Astrocyte (in vitro differentiated cells and primary cell): ENCODE data around the gene NGB. TPM values are rescaled to one million over a fixed set of nuclear protein-coding genes. Genes with fewer than 3 reads are reported as not detected.

Source experiments
- DNase-seq: peaks from one replicate; pipeline ENCODE4 v3.0.0-alpha.2; 2010; ENCODE audit warnings: low read depth
- FAIRE-seq: peaks from 2 replicates; lab custom pipeline; 2011; peaks lifted over from hg19 to GRCh38; lab: Jason Lieb, UNC
- H2AFZ ChIP-seq: 2 replicates; pipeline ENCODE4 v1.6.0; 2012; ENCODE audit warnings: low read depth, low read length, inconsistent platforms
- H3K27ac ChIP-seq: 2 replicates; pipeline ENCODE4 v1.5.1; 2011; ENCODE audit warnings: low read depth, low read length, inconsistent platforms
- H3K27me3 ChIP-seq: 2 replicates; pipeline ENCODE4 v1.6.0; 2011; ENCODE audit warnings: low read length, inconsistent platforms; ENCODE audit not compliant: insufficient read depth
- H3K36me3 ChIP-seq: 2 replicates; pipeline ENCODE4 v1.5.1; 2011; ENCODE audit warnings: low read length, inconsistent platforms; ENCODE audit not compliant: insufficient read depth
- H3K4me1 ChIP-seq: 2 replicates; pipeline ENCODE4 v1.5.1; 2011; ENCODE audit warnings: low read length, inconsistent platforms; ENCODE audit not compliant: insufficient read depth
- H3K4me2 ChIP-seq: 2 replicates; pipeline ENCODE4 v1.6.0; 2012; ENCODE audit warnings: low read length, inconsistent platforms
- H3K4me3 ChIP-seq: 2 replicates; pipeline ENCODE4 v1.5.1; 2011; ENCODE audit warnings: low read depth, mild to moderate bottlenecking, low read length, inconsistent platforms; ENCODE audit not compliant: insufficient read depth
- H3K79me2 ChIP-seq: 2 replicates; pipeline ENCODE4 v1.6.0; 2012; ENCODE audit warnings: mild to moderate bottlenecking, low read length, inconsistent platforms; ENCODE audit not compliant: insufficient read depth
- H3K9ac ChIP-seq: 2 replicates; pipeline ENCODE4 v1.6.0; 2012; ENCODE audit warnings: mild to moderate bottlenecking, low read length, inconsistent platforms
- H3K9me3 ChIP-seq: 2 replicates; pipeline ENCODE4 v1.5.1; 2012; ENCODE audit warnings: low read depth, mild to moderate bottlenecking, low read length, inconsistent platforms; ENCODE audit not compliant: insufficient read depth
- H4K20me1 ChIP-seq: 2 replicates; pipeline ENCODE4 v1.6.0; 2012; ENCODE audit warnings: low read length, inconsistent platforms; ENCODE audit not compliant: insufficient read depth
- H3K27ac Mint-ChIP-seq: one replicate; pipeline ENCODE4 v1.8.0; 2021; ENCODE audit warnings: mild to moderate bottlenecking, mixed read lengths; ENCODE audit not compliant: unreplicated experiment
- H3K27me3 Mint-ChIP-seq: one replicate; pipeline ENCODE4 v1.8.0; 2021; ENCODE audit warnings: low read depth, mixed read lengths; ENCODE audit not compliant: unreplicated experiment
- H3K36me3 Mint-ChIP-seq: one replicate; pipeline ENCODE4 v1.8.0; 2021; ENCODE audit warnings: low read depth, mixed read lengths; ENCODE audit not compliant: unreplicated experiment
- H3K4me1 Mint-ChIP-seq: one replicate; pipeline ENCODE4 v1.8.0; 2021; ENCODE audit warnings: low read depth, mixed read lengths; ENCODE audit not compliant: unreplicated experiment
- H3K4me3 Mint-ChIP-seq: one replicate; pipeline ENCODE4 v1.8.0; 2021; ENCODE audit warnings: mild to moderate bottlenecking, moderate library complexity, mixed read lengths; ENCODE audit not compliant: unreplicated experiment
- H3K9me3 Mint-ChIP-seq: one replicate; pipeline ENCODE4 v1.8.0; 2021; ENCODE audit warnings: mild to moderate bottlenecking, mixed read lengths; ENCODE audit not compliant: unreplicated experiment
- EZH2 ChIP-seq: IDR thresholded peaks from 2 replicates; pipeline ENCODE4 v1.6.1; 2012; ENCODE audit warnings: mild to moderate bottlenecking, low read length, inconsistent platforms; ENCODE audit not compliant: insufficient read depth
- total RNA-seq: library from RNA; stranded (reverse); gene quantifications from 2 replicates; pipeline ENCODE4 v1.2.1, GENCODE V29; 2021
- TF ChIP-seq, protein P1 (sequence below): IDR thresholded peaks from 2 replicates; pipeline ENCODE4 v1.5.1; 2011; ENCODE audit warnings: low read depth, mild to moderate bottlenecking, inconsistent platforms, low read length, moderate library complexity; ENCODE audit not compliant: insufficient read depth

The NGB gene
- total RNA-seq, 1 donor from 2014 or later, result not detected

DNA sequence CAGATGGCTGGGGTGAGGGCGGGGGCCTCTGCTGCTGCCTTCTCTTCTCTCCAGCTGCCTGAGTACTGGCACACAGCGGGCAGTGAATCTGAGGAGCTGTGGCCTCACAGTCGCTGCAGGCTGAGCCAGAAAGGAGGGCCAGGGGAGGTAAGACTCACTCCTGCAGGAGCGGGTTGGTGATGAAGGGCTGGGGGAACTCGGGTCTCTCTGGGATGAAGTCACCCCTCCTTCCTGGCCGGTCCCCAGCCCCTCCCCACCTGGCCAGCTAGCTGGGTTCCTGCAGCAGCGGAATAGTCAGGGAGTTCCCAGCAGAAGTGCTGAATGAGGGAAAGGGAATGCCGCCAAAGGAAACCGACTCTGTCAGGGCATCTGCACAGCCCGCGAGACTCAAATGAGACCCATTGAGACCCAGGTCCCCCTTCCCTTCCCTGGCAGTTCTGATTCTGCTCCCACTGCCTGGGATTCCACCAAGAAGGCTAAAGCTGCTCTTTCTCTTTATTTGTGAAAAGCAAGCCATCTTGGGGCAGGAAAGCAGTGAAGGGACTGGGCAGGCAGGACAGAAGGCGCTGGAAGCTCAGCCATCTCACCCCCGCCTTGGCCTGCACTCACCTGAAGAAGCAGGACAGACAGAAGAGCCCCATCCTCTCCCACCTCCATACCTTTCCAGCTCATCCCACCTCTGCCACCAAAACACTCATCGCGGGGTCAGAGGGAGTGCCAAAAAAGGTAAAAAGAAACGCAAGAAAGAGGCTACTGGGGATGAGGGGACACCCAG, 5.3 kb downstream of the NGB start:
- peaks cover 57% of the 10 kb centered on the region for H3K27me3 Mint-ChIP-seq
- no peaks in the 10 kb centered on the region for H3K36me3 Mint-ChIP-seq
- FAIRE-seq (no peak), DNase-seq (no peak)
- Histone ChIP-seq H3K36me3 (no peaks in the 10 kb centered on the region), H3K4me3 (no peak overlapping the region), H4K20me1 (no peaks in the 10 kb centered on the region), H3K9me3 (no peaks in the 10 kb centered on the region), H3K4me2 (no peak overlapping the region), H3K79me2 (no peaks in the 10 kb centered on the region), H3K4me1 (no peaks in the 10 kb centered on the region), H2AFZ (no peak overlapping the region), H3K27me3 (peaks cover 32% of the 10 kb centered on the region), H3K9ac (no peak overlapping the region), H3K27ac (no peak overlapping the region)
- no peak for TF ChIP-seq EZH2
- TF ChIP-seq, protein P1, sequence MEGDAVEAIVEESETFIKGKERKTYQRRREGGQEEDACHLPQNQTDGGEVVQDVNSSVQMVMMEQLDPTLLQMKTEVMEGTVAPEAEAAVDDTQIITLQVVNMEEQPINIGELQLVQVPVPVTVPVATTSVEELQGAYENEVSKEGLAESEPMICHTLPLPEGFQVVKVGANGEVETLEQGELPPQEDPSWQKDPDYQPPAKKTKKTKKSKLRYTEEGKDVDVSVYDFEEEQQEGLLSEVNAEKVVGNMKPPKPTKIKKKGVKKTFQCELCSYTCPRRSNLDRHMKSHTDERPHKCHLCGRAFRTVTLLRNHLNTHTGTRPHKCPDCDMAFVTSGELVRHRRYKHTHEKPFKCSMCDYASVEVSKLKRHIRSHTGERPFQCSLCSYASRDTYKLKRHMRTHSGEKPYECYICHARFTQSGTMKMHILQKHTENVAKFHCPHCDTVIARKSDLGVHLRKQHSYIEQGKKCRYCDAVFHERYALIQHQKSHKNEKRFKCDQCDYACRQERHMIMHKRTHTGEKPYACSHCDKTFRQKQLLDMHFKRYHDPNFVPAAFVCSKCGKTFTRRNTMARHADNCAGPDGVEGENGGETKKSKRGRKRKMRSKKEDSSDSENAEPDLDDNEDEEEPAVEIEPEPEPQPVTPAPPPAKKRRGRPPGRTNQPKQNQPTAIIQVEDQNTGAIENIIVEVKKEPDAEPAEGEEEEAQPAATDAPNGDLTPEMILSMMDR, result no peak
- no peak overlapping the region for H3K27ac Mint-ChIP-seq
- H3K9me3 Mint-ChIP-seq, result no peaks in the 10 kb centered on the region
- H3K4me3 Mint-ChIP-seq, result no peak overlapping the region
- no peaks in the 10 kb centered on the region for H3K4me1 Mint-ChIP-seq

DNA sequence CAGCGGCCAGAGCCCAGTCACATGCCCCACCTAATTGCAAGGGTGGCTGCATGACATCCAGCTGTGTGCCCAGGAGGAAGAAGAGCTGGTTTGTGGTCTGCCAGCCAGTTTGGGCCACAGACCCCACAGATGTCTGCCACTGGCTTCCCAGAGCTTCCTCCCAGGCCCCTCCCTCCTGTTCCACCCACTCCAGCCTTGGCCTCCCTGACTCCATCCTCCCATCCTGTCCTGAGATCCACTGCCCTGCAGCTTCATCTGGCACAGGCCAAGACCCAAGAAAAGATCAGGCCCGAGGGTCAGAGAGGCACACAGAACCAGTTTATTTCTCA, 5.9 kb downstream of the NGB start:
- no peaks in the 10 kb centered on the region for H3K9me3 ChIP-seq
- Mint-ChIP-seq H3K27ac (no peak overlapping the region), H3K36me3 (no peaks in the 10 kb centered on the region), H3K9me3 (no peaks in the 10 kb centered on the region), H3K4me3 (no peak overlapping the region), H3K27me3 (peaks cover 58% of the 10 kb centered on the region), H3K4me1 (no peaks in the 10 kb centered on the region)
- no peak overlapping the region for H2AFZ ChIP-seq
- no peaks in the 10 kb centered on the region for H3K79me2 ChIP-seq
- H3K4me1 ChIP-seq, result no peaks in the 10 kb centered on the region
- DNase-seq (no peak), FAIRE-seq (no peak)
- H3K4me3 ChIP-seq, result no peak overlapping the region
- no peak overlapping the region for H3K4me2 ChIP-seq
- H3K9ac ChIP-seq, result no peak overlapping the region
- H3K27ac ChIP-seq, result no peak overlapping the region
- TF ChIP-seq, protein P1, result no peak
- no peak for TF ChIP-seq EZH2
- H3K27me3 ChIP-seq, result peaks cover 32% of the 10 kb centered on the region
- no peaks in the 10 kb centered on the region for H3K36me3 ChIP-seq
- H4K20me1 ChIP-seq, result no peaks in the 10 kb centered on the region

DNA sequence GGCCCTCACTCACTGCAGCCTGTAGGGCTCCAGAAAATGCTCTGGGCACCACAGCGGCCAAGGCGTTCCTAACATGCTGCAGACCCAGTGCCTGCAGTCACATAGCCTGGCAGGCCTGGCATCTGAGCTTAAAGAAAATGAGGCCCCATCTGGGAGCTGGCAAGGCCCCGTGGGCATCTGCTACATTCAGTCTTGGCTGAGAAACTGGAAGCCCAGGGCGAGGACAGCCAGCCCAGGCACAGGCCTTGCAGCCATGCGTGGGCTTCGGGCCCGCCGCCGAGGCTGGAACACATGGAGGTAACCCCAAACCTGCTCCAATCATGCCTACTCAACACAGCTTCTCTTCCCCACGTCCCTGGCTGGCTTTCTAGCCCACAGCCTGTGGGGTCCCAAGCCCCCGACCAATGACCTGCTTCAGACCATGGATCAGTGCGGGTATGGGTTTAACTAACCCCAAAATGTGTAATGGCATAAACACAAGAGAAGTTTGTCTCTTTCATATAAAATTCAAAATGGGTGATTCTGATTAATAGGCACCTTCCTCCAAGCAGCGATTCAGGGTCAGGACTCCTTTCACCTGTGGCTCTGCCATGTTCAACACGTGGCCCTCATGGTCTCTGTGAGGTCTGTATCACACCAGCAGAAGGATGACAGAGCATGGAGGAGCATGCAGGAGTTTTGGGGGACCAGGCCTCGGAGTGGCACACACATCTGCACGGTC, 6.4 kb downstream of the NGB start:
- H3K9me3 Mint-ChIP-seq, result no peaks in the 10 kb centered on the region
- Histone ChIP-seq H3K27me3 (peaks cover 28% of the 10 kb centered on the region), H3K27ac (no peak overlapping the region), H3K36me3 (no peaks in the 10 kb centered on the region), H3K79me2 (no peaks in the 10 kb centered on the region), H2AFZ (no peak overlapping the region), H3K4me1 (no peaks in the 10 kb centered on the region), H3K9ac (no peak overlapping the region), H3K9me3 (no peaks in the 10 kb centered on the region), H3K4me2 (no peak overlapping the region), H3K4me3 (no peak overlapping the region), H4K20me1 (no peaks in the 10 kb centered on the region)
- no peak for DNase-seq
- no peaks in the 10 kb centered on the region for H3K36me3 Mint-ChIP-seq
- no peak for FAIRE-seq
- no peak overlapping the region for H3K4me3 Mint-ChIP-seq
- H3K27me3 Mint-ChIP-seq, result peaks cover 59% of the 10 kb centered on the region
- no peak overlapping the region for H3K27ac Mint-ChIP-seq
- no peak for TF ChIP-seq EZH2
- TF ChIP-seq, protein P1, result no peak
- no peaks in the 10 kb centered on the region for H3K4me1 Mint-ChIP-seq
